OCI-LY7 (cell line): Measurements from ENCODE around the gene ANKRD17. TPM values are rescaled to one million over a fixed set of nuclear protein-coding genes. Genes with fewer than 3 reads are reported as not detected.
A peak's percentile ranks its signal among the peaks of the same experiment; 100 is the strongest.

ENCODE experiments used
- BruUV-seq: library from RNA; stranded (reverse); fragments of 400-500 nt; replicated peaks from 2 replicates; lab custom pipeline; 2021; lab: Mats Ljungman, UMichigan
- CTCF ChIA-PET: fragments of 300-600 bp; sonication (Branson Sonifier 250); formaldehyde crosslinking; loops from one replicate; lab custom pipeline; 2022; ENCODE audit warnings: antibody characterized with exemption; ENCODE audit not compliant: unreplicated experiment; lab: Charles Lee
- POLR2A ChIA-PET: fragments of 300-600 bp; sonication (Branson Sonifier 250); formaldehyde crosslinking; loops from one replicate; lab custom pipeline; 2022; ENCODE audit warnings: antibody characterized with exemption; lab: Charles Lee
- DNase-seq: peaks from one replicate; pipeline ENCODE4 v3.0.0-alpha.2; 2015; ENCODE audit warnings: low spot score
- H2AFZ ChIP-seq: fragments of 200-600 bp; sonication (generic), shearing (Covaris generic); 2 replicates; pipeline ENCODE4 v1.6.1; 2014; ENCODE audit warnings: mild to moderate bottlenecking, antibody characterized with exemption, low read length, moderate library complexity
- H3K27ac ChIP-seq: fragments of 200-600 bp; sonication (generic); 2 replicates; pipeline ENCODE4 v1.5.1; 2014; ENCODE audit warnings: mixed run types, low read depth, mild to moderate bottlenecking, moderate library complexity, low read length, inconsistent platforms; ENCODE audit not compliant: poor library complexity, severe bottlenecking
- H3K36me3 ChIP-seq: fragments of 200-600 bp; sonication (generic); 2 replicates; pipeline ENCODE4 v1.6.1; 2014; ENCODE audit warnings: mild to moderate bottlenecking, antibody characterized with exemption, low read length, moderate library complexity, mixed read lengths; ENCODE audit not compliant: insufficient read depth
- H3K4me1 ChIP-seq: fragments of 200-600 bp; sonication (generic); 2 replicates; pipeline ENCODE4 v1.5.1; 2014; ENCODE audit warnings: mild to moderate bottlenecking, low read length; ENCODE audit not compliant: insufficient read depth, poor library complexity, severe bottlenecking
- H3K4me2 ChIP-seq: fragments of 200-600 bp; sonication (generic); 2 replicates; pipeline ENCODE4 v1.6.1; 2014; ENCODE audit warnings: mild to moderate bottlenecking, low read length
- H3K4me3 ChIP-seq: fragments of 200-600 bp; sonication (generic); 2 replicates; pipeline ENCODE4 v1.5.1; 2014; ENCODE audit warnings: mild to moderate bottlenecking, low read depth, low read length; ENCODE audit not compliant: poor library complexity, severe bottlenecking
- H3K79me2 ChIP-seq: fragments of 200-600 bp; sonication (generic); 2 replicates; pipeline ENCODE4 v1.6.1; 2016; ENCODE audit warnings: low read depth, mild to moderate bottlenecking, low read length, moderate library complexity, mixed read lengths; ENCODE audit not compliant: insufficient read depth
- H3K9me2 ChIP-seq: fragments of 200-600 bp; sonication (generic); 2 replicates; pipeline ENCODE4 v1.6.1; 2016; ENCODE audit warnings: mild to moderate bottlenecking, low read length, mixed read lengths; ENCODE audit not compliant: insufficient read depth
- H3K9me3 ChIP-seq: fragments of 200-600 bp; sonication (generic); 2 replicates; pipeline ENCODE4 v1.6.1; 2014; ENCODE audit warnings: mild to moderate bottlenecking, mixed run types, low read length, mixed read lengths
- H4K20me1 ChIP-seq: fragments of 200-600 bp; sonication (generic); 2 replicates; pipeline ENCODE4 v1.6.1; 2014; ENCODE audit warnings: mild to moderate bottlenecking, antibody characterized with exemption, low read length, moderate library complexity, mixed read lengths; ENCODE audit not compliant: insufficient read depth
- EZH2phosphoT487 ChIP-seq: fragments of 200-600 bp; sonication (generic); IDR thresholded peaks from 2 replicates; pipeline ENCODE4 v1.6.1; 2018; ENCODE audit warnings: low read depth, borderline replicate concordance, mild to moderate bottlenecking, mixed run types, antibody characterized with exemption, low read length, moderate library complexity, mixed read lengths
- intact Hi-C: fragments of 100-400 bp; cut with micrococcal nuclease; formaldehyde crosslinking; loops from one replicate; pipeline ENCODE4 v1.10.0; 2022; ENCODE audit not compliant: unreplicated experiment
- total RNA-seq, 2 experiments: library from RNA; depleted of rRNA in 1 of 2; stranded (reverse); fragments of >200 nt in 1 of 2; shearing (Covaris generic) in 1 of 2; gene quantifications; 2 replicates each; pipeline ENCODE4 v1.2.3, GENCODE V29; 2014 to 2022
- TF ChIP-seq, protein P1 (sequence below): fragments of 200-600 bp; sonication (generic); conservative IDR thresholded peaks from 2 replicates; pipeline ENCODE4 v1.5.1; 2014; ENCODE audit warnings: mild to moderate bottlenecking, antibody characterized with exemption, low read length, moderate library complexity, mixed read lengths

The ANKRD17 gene
- total RNA-seq, 2 experiments from 2014 or later: 39.4 to 77.4 TPM

DNA sequence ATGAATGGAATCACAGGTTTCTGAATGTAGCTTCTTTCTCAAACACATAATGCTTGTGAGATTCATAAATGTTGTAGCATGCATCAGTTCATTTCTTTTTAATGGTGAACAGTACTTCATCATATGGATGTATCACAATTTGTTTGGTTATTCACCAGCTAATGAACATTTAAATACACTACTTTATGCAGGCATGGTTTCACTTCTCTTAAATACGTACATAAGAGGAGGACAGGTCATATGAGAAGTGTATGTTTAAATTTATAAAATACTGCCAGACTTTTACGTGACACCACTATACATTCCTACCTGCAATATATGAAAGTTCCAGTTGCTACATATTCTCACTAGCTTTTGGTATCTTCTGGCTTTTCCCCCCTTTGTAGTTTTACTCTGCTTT, 65.4 kb downstream of the ANKRD17 start:
- intact Hi-C loops: no loop called here
- TF ChIP-seq, protein P1, sequence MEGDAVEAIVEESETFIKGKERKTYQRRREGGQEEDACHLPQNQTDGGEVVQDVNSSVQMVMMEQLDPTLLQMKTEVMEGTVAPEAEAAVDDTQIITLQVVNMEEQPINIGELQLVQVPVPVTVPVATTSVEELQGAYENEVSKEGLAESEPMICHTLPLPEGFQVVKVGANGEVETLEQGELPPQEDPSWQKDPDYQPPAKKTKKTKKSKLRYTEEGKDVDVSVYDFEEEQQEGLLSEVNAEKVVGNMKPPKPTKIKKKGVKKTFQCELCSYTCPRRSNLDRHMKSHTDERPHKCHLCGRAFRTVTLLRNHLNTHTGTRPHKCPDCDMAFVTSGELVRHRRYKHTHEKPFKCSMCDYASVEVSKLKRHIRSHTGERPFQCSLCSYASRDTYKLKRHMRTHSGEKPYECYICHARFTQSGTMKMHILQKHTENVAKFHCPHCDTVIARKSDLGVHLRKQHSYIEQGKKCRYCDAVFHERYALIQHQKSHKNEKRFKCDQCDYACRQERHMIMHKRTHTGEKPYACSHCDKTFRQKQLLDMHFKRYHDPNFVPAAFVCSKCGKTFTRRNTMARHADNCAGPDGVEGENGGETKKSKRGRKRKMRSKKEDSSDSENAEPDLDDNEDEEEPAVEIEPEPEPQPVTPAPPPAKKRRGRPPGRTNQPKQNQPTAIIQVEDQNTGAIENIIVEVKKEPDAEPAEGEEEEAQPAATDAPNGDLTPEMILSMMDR: no peak
- no peak for TF ChIP-seq EZH2phosphoT487
- Histone ChIP-seq H3K9me3 (no peaks in the 10 kb centered on the region), H3K36me3 (peaks cover 69% of the 10 kb centered on the region), H3K27ac (peak overlapping the region; percentile 35), H2AFZ (no peak overlapping the region), H4K20me1 (no peaks in the 10 kb centered on the region; the same call in 1 of the 2 replicates), H3K4me3 (no peak overlapping the region), H3K4me2 (peak overlapping the region; percentile 28), H3K79me2 (peaks cover 100% of the 10 kb centered on the region), H3K4me1 (peaks cover 22% of the 10 kb centered on the region), H3K9me2 (no peaks in the 10 kb centered on the region)
- no TSS peak for BruUV-seq
- CTCF ChIA-PET: interaction anchor here (0.6 kb wide), 1 partner anchor 964 kb away, joined by 3 read pairs; no protein-coding TSS in a partner anchor
- POLR2A ChIA-PET: interaction anchor here (1.0 kb wide), 2 partner anchors 16 to 30 kb away, joined by 3 read pairs; no protein-coding TSS in a partner anchor
- peak; percentile 11 for DNase-seq

DNA sequence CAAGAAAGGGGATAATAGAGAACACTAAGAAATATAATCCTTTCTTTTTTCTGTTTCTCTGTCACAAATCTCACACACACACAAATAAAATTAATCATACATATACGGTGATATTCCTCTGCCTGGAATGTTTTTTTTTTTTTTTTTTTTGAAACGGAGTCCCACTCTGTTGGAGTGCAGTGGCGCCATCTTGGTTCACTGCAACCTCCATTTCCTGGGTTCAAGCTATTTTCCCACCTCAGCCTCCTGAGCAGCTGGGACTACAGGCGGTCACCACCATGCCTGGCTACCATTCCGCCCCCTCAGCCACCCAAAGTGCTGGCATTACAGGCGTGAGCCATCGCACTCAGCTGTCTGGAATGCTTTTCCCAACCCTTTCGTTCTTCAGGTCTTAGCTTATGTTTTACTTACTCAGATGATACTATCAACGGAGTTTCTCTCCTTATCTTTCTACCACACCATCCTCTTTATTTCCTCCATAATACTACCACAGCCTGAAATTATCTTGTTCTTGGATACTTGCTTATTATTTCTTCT, 69.3 kb downstream of the ANKRD17 start:
- BruUV-seq: no TSS peak
- Histone ChIP-seq H3K4me3 (no peak overlapping the region), H4K20me1 (peaks cover 10% of the 10 kb centered on the region; the same call in 1 of the 2 replicates), H3K4me1 (peaks cover 30% of the 10 kb centered on the region), H2AFZ (no peak overlapping the region), H3K9me3 (no peaks in the 10 kb centered on the region), H3K79me2 (peaks cover 100% of the 10 kb centered on the region), H3K9me2 (no peaks in the 10 kb centered on the region), H3K4me2 (no peak overlapping the region), H3K36me3 (peaks cover 47% of the 10 kb centered on the region), H3K27ac (no peak overlapping the region)
- ChIA-PET POLR2A (no interaction called here), CTCF (no interaction called here)
- no peak for DNase-seq
- no peak for TF ChIP-seq EZH2phosphoT487
- TF ChIP-seq, protein P1: no peak
- intact Hi-C loops: no loop called here

GRCh38 chr4:73187325-73187724, 71.3 kb downstream of the ANKRD17 start:
- Histone ChIP-seq H3K4me2 (peak overlapping the region; percentile 50), H2AFZ (no peak overlapping the region), H3K36me3 (peaks cover 62% of the 10 kb centered on the region), H3K9me2 (no peaks in the 10 kb centered on the region), H3K9me3 (no peaks in the 10 kb centered on the region), H3K4me1 (peaks cover 15% of the 10 kb centered on the region), H3K27ac (peak overlapping the region; percentile 35), H3K79me2 (peaks cover 100% of the 10 kb centered on the region), H4K20me1 (peaks cover 16% of the 10 kb centered on the region), H3K4me3 (no peak overlapping the region)
- POLR2A ChIA-PET: interaction anchor here (0.5 kb wide), 1 partner anchor 419 kb away, joined by 3 read pairs; no protein-coding TSS in a partner anchor
- BruUV-seq: no TSS peak
- peak; percentile 33 for DNase-seq
- no peak for TF ChIP-seq EZH2phosphoT487
- TF ChIP-seq, protein P1: no peak
- intact Hi-C loops: no loop called here
- CTCF ChIA-PET: no interaction called here
